Adrenal gland (tissue), 12 donors: ENCODE measurements around the gene RPL36A. TPM values are rescaled to one million over a fixed set of nuclear protein-coding genes. Genes with fewer than 3 reads are reported as not detected.
A peak's percentile ranks its signal among the peaks of the same experiment; 100 is the strongest.

Experiments
- DNase-seq, 7 donors: peaks; one replicate each; pipeline ENCODE4 v3.0.0-alpha.2; 2019 to 2020
- H3K27ac ChIP-seq, 5 donors: fragments of 200-600 bp; sonication (generic) in 4 of 5; 1 replicate in 3 of 5; 2 replicates in 2 of 5; pipeline versions ENCODE4 v1.5.1 to v1.8.0; 2016 to 2020; ENCODE audit warnings: mild to moderate bottlenecking in 1 of 5
- H3K27me3 ChIP-seq: fragments of 200-600 bp; 2 replicates; pipeline ENCODE4 v1.8.0; 2021
- H3K36me3 ChIP-seq, 2 donors: fragments of 200-600 bp; replicated peaks in 1 of 2; 1 replicate in 1 of 2; 2 replicates in 1 of 2; pipeline versions ENCODE4 v1.5.1 to v1.8.0; 2018 to 2022
- H3K4me1 ChIP-seq, 2 donors: fragments of 200-600 bp; replicated peaks in 1 of 2; 1 replicate in 1 of 2; 2 replicates in 1 of 2; pipeline versions ENCODE4 v1.5.1 to v1.8.0; 2018 to 2021
- H3K4me3 ChIP-seq, 4 donors: fragments of 200-600 bp; sonication (generic) in 3 of 4; one replicate each; pipeline ENCODE4 v1.5.1; 2016 to 2018
- H3K9me3 ChIP-seq, 3 donors: fragments of 200-600 bp; sonication (generic) in 1 of 3; replicated peaks in 1 of 3; 1 replicate in 2 of 3; 2 replicates in 1 of 3; pipeline versions ENCODE4 v1.5.1 to v1.8.0; 2016 to 2021
- CTCF ChIP-seq, 6 experiments: fragments of 450-650 bp in 4 of 6; fragments of 200-600 bp in 2 of 6; sonication (generic) in 1 of 6; IDR thresholded peaks; 1 replicate in 5 of 6; 2 replicates in 1 of 6; pipeline versions ENCODE4 v1.5.1 to v1.8.0; 2016 to 2021; ENCODE audit warnings: antibody characterized with exemption in 6 of 6, mild to moderate bottlenecking in 2 of 6, moderate library complexity in 1 of 6
- POLR2A ChIP-seq, 2 donors: fragments of 450-650 bp; IDR thresholded peaks; one replicate each; pipeline ENCODE4 v1.6.1; 2017; ENCODE audit warnings: antibody characterized with exemption in 2 of 2, mild to moderate bottlenecking in 2 of 2, moderate library complexity in 1 of 2
- WGBS, 4 donors: extraction: QIAGEN DNeasy Blood & Tissue Kit in 2 of 4; methylation state at CpG; one replicate each; pipeline versions ENCODE4 v1.1.5 to v1.1.7; 2013 to 2017; 5-methylcytosine and 5-hydroxymethylcytosine counted together
- intact Hi-C, 2 donors: fragments of 100-400 bp; cut with DNase I; formaldehyde crosslinking; loops; one replicate each; pipeline versions ENCODE4 v1.14.1 to v1.15.0; 2022 to 2023
- polyA plus RNA-seq, 3 donors: library from polyadenylated mRNA; stranded (reverse); fragments of 200-250 nt in 2 of 3; fragments of 350-450 nt in 1 of 3; fragmentation: Illumina TruSeq in 1 of 3; extraction: RNeasy Lipid Tissue Mini Kit (QIAGEN cat#74804) in 1 of 3; gene quantifications; one replicate each; pipeline ENCODE4 v1.2.3, GENCODE V29; 2013 to 2014
- total RNA-seq, 9 donors: library from RNA; depleted of rRNA in 4 of 9; stranded (reverse); fragments of >200 nt in 4 of 9; fragments of 120-200 nt in 1 of 9; fragmentation: NEBNext Ultra II Directional in 1 of 9; extraction: Animal tissue kit (Norgen Biotek cat#: 25700) in 1 of 9; gene quantifications; one replicate each; pipeline versions ENCODE4 v1.1.0 to v1.2.4, GENCODE V29; 2013 to 2023
- donor health status: healthy with polysubstance abuse.
- donor health status: Bipolar disorder and iron deficiency.
- donor health status: DM: yes; HTN: yes; CAD: no.
- donor health status: DM: no; HTN: no; CAD: no.
- donor health status: DM: no; HTN: no; CAD: no.
- donor health status: DM: yes; HTN: yes; CAD: no.

RPL36A gene
- total and polyA plus RNA-seq, 12 donors: 122 to 3,551 (median 851) TPM

DNA sequence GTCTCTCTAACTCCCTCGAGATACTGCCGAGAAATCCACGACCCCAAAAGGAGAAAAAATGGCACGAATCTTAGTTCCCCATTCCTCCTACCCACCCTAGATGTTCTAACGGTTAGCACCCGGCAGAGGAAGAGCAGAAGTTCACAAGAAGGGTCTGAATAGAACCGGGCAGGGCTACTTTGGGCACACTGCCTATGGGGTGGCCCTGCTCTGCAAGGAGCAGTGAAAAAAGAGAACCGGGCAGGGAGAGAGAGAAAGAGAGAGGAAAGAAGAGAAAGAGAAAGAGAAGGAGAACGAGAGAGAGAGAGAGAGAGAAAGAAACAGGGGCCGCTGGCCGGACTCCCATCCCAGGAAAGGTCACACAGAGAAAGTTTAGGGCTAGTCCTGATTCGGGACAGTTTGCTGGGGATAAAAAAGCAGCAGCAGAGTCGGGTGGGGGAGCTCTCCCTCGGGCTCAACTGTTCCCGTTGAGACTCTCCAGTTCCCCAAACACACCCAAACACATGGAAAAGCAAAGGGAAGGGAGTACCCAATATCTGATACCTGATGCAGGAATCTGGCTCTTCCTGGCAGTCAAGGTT, 16.4 kb downstream of the RPL36A start:
- H3K27me3 ChIP-seq: no peaks in the 10 kb centered on the region
- peak overlapping the region; percentile 43 to 96 (median 79) for H3K27ac ChIP-seq
- DNase-seq: peak in 3 of 7 donors; percentile 10 to 27 (median 21)
- H3K4me1 ChIP-seq: peaks cover 0 to 21% of the 10 kb centered on the region in 2 donors
- intact Hi-C loops: no loop called here
- no peaks in the 10 kb centered on the region for H3K9me3 ChIP-seq
- peak overlapping the region in 2 of 4 donors; percentile 35 to 67 for H3K4me3 ChIP-seq
- TF ChIP-seq POLR2A (IDR thresholded peaks at IDR 0.05): no peak
- no peak for TF ChIP-seq CTCF (IDR thresholded peaks at IDR 0.05)
- WGBS, 4 donors: 0 to 39% (median 11%) methylated on average over 15 of the region's 15 CpGs
- peaks cover 0 to 2% of the 10 kb centered on the region in 2 donors for H3K36me3 ChIP-seq

DNA sequence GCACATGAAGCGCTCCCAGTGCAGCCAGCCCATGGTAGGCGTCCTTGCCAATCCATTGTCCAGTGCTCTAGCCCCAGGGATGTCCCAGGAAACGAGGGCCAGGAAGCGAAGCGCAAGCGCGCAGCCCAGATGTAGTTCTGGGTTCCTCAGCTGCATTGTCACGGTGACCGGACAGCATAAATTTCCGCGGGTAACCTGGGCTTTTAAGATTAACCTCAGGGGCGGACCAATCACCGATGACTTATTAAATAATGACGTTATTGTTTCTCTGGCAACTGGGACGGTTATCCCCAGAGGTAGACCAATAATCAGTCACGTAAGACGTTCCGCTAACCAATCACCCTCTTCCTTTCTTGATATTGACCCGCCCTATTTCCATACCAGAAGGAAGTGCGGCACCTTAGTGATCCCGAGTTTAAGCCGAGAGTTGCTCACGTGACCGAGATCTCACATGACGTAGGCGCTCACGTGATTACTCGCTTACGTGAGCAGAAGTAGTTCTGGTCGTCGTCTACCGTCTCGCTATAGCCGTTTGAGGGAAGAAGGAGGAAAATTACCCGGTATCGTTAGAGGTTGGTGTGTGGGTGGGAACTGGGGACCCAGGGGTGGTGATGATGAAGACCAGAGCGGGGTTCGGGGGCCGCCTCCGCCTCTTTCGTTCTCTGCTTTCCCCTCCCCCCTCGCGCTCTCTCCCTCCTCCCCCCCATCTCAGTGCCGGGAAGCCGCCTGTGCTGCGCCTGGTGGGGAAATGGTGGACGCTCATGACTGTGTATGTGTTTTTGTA, 17.1 kb downstream of the RPL36A start, which contains the start of the genes GLA and HNRNPH2:
Gene GLA (minus strand): TSS at position 178 of the 784 bp plus-strand sequence. CDS start 22 bp downstream, at position 156.
Gene HNRNPH2 (plus strand): TSS at position 475 of the 784 bp plus-strand sequence. CDS start 3,767 bp downstream, outside the sequence.
- Histone ChIP-seq H3K9me3 (no peaks in the 10 kb centered on the region), H3K4me1 (peaks cover 0 to 21% of the 10 kb centered on the region in 2 donors), H3K36me3 (peaks cover 0 to 8% of the 10 kb centered on the region in 2 donors), H3K27ac (peak within 1 kb of the TSS; percentile 89 to 98 (median 95)), H3K27me3 (no peaks in the 10 kb centered on the region), H3K4me3 (peak within 1 kb of the TSS; percentile 14 to 78 (median 51))
- TF ChIP-seq CTCF (IDR thresholded peaks at IDR 0.05) (peak in 4 of 6 experiments; percentile 3 to 56 (median 32)), POLR2A (IDR thresholded peaks at IDR 0.05) (peak; percentile 59 to 81)
- DNase-seq: peak; percentile 89 to 99 (median 94)
- intact Hi-C loops: no loop called here
- WGBS, 4 donors: 0 to 33% (median 12%) methylated on average over 11 to 47 of the region's 47 CpGs

DNA sequence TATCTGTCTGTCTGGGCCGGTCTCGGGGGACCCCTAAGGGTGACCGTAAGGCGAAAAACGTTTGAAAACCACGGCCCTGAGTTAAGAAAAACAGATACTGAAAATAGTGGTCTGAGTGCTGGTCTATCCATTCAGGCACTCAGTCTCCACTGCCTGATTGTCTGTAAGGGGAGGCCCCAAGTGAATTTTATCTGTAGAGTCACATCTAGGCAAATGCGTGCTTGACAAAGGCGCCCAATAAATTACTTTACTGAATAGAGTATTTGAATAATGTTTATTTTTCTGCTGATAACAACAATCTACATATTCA, 17.7 kb downstream of the RPL36A start:
- no peak for DNase-seq
- Histone ChIP-seq H3K36me3 (peaks cover 0 to 8% of the 10 kb centered on the region in 2 donors), H3K27ac (peak overlapping the region; percentile 89 to 98 (median 95)), H3K9me3 (no peaks in the 10 kb centered on the region), H3K4me3 (peak overlapping the region; percentile 14 to 78 (median 45)), H3K27me3 (no peaks in the 10 kb centered on the region), H3K4me1 (peaks cover 0 to 21% of the 10 kb centered on the region in 2 donors)
- intact Hi-C loops: no loop called here
- TF ChIP-seq CTCF (IDR thresholded peaks at IDR 0.05): no peak
- TF ChIP-seq POLR2A (IDR thresholded peaks at IDR 0.05): no peak
- WGBS, 4 donors: 0 to 28% (median 12%) methylated on average over 2 to 8 of the region's 8 CpGs

GRCh38 chrX:101409043-101409442, 18.2 kb downstream of the RPL36A start:
- H3K27ac ChIP-seq: peak overlapping the region; percentile 89 to 98 (median 95)
- intact Hi-C loops: no loop called here
- WGBS, 4 donors: 0 to 42% (median 18%) methylated on average over 6 of the region's 6 CpGs

More at GRCh38 chrX:101409043-101409442, 18.2 kb downstream of the RPL36A start:
- peaks cover 0 to 21% of the 10 kb centered on the region in 2 donors for H3K4me1 ChIP-seq
- H3K9me3 ChIP-seq: no peaks in the 10 kb centered on the region
- TF ChIP-seq CTCF (IDR thresholded peaks at IDR 0.05): no peak
- TF ChIP-seq POLR2A (IDR thresholded peaks at IDR 0.05): no peak
- H3K27me3 ChIP-seq: no peaks in the 10 kb centered on the region
- H3K36me3 ChIP-seq: peaks cover 0 to 8% of the 10 kb centered on the region in 2 donors
- peak in 1 of 7 donors; percentile 13 for DNase-seq
- peak overlapping the region in 2 of 4 donors; percentile 23 to 67 for H3K4me3 ChIP-seq
